Measurements from ENCODE around the gene ASAP2. TPM values are rescaled to one million over a fixed set of nuclear protein-coding genes. Genes with fewer than 3 reads are reported as not detected.
A peak's percentile ranks its signal among the peaks of the same experiment; 100 is the strongest.

ASAP2 gene
- total and polyA plus RNA-seq, 9 of the 15 experiments (the other 6 are each of a cell fraction or from before 2014, with no cell fraction given), result 0.06 to 4.3 (median 3.1) TPM

- Histone ChIP-seq H3K9me1 (ENCODE audit: control insufficient read depth, insufficient read depth, low read length) (no peaks in the 10 kb centered on the region), H3K79me2 (ENCODE audit: control insufficient read depth, insufficient read depth, low read length) (no peaks in the 10 kb centered on the region), H2AFZ (ENCODE audit: low read depth, low read length) (no peak overlapping the region), H4K20me1 (replicated peaks; ENCODE audit: control insufficient read depth, insufficient read depth, low read length) (no peaks in the 10 kb centered on the region), H3K36me3 (ENCODE audit: control insufficient read depth, insufficient read depth, low read length) (no peaks in the 10 kb centered on the region), H3K27me3 (ENCODE audit: control insufficient read depth in 2 of 2, insufficient read depth in 2 of 2, low read length in 2 of 2) (peaks cover 0 to 16% of the 10 kb centered on the region in 2 experiments; a peak in 3 of 5 replicates), H3K4me3 (no peak overlapping the region), H3K9me3 (replicated peaks; ENCODE audit: control insufficient read depth, insufficient read depth, low read depth, low read length) (no peaks in the 10 kb centered on the region), H3K4me2 (ENCODE audit: insufficient read depth, low read length) (no peak overlapping the region), H3K4me1 (replicated peaks in 1 of 2; ENCODE audit: control insufficient read depth in 2 of 2, insufficient read depth in 2 of 2, low read length in 2 of 2) (no peaks in the 10 kb centered on the region), H3K27ac (ENCODE audit: extremely low read depth, low read depth, low read length) (no peak overlapping the region), H3K9ac (ENCODE audit: insufficient read depth in 1 of 2, low read depth in 2 of 2, low read length in 2 of 2) (no peak overlapping the region; a peak in 1 of 4 replicates)
- in situ Hi-C loops (cut with MboI) (no loop called here), intact Hi-C loops (cut with micrococcal nuclease) (no loop called here)
- FAIRE-seq, result no peak
- DNase-seq (ENCODE audit: extremely low read depth in 1 of 4, low spot score in 3 of 4), result no peak
- BruUV-seq (replicated peaks), result no TSS peak
- 12% methylated on average over 4 of the region's 4 CpGs for WGBS (ENCODE audit: insufficient coverage, low coverage, missing lambda C conversion rate)
- ChIA-PET CTCF (ENCODE audit: low intra/inter-chr PET ratio) (no interaction called here), POLR2A (interaction anchor here (0.6 to 1.4 kb wide), 4 partner anchors 11 to 222 kb away, joined by 3 read pairs; no protein-coding TSS in a partner anchor)
- peak; percentile 56 for ATAC-seq
- TF ChIP-seq ZBTB11 (CRISPR knock-in tag; IDR thresholded peaks at IDR 0.05) (0 out of 6 replicates have a peak, but pooled peaks of 1 of the 3 experiments have one; percentile 54), OTX1 (CRISPR knock-in tag; IDR thresholded peaks at IDR 0.05) (no peak), PRDM10 (IDR thresholded peaks at IDR 0.05; ENCODE audit: partially characterized antibody) (no peak), ELK3 (CRISPR knock-in tag; IDR thresholded peaks at IDR 0.05) (no peak), ETV1 (tag; conservative IDR thresholded peaks at IDR 0.05; ENCODE audit: low read depth) (no peak), FOSL1 (tag; conservative IDR thresholded peaks at IDR 0.05) (peak; percentile 60; the same call in 1 of the 2 replicates), MBD1 (CRISPR knock-in tag; IDR thresholded peaks at IDR 0.05) (no peak), SMARCA5 (IDR thresholded peaks at IDR 0.05) (no peak), ZNF324 (CRISPR knock-in tag; IDR thresholded peaks at IDR 0.05) (no peak)
Measured at GRCh38 chr2:9364791-9365497, 158.3 kb downstream of the ASAP2 start.
